H1 (cell line): ENCODE measurements around the gene TANC1. TPM values are rescaled to one million over a fixed set of nuclear protein-coding genes. Genes with fewer than 3 reads are reported as not detected.
A peak's percentile ranks its signal among the peaks of the same experiment; 100 is the strongest.

ENCODE experiments used
- CTCF ChIA-PET: fragments of 300-600 bp; sonication (Branson Sonifier 250); formaldehyde crosslinking; loops from one replicate; lab custom pipeline; 2021; ENCODE audit not compliant: partially characterized antibody; lab: Charles Lee
- POLR2A ChIA-PET: fragments of 300-600 bp; sonication (Branson Sonifier 250); formaldehyde crosslinking; loops from one replicate; lab custom pipeline; 2021; ENCODE audit warnings: inconsistent platforms; ENCODE audit not compliant: partially characterized antibody; lab: Charles Lee
- DNase-seq, 2 experiments: peaks; one replicate each; pipeline versions ENCODE4 v3.0.0 to v3.0.0-alpha.2; 2010 to 2022; ENCODE audit warnings: low spot score in 2 of 2, low read depth in 1 of 2, mixed read lengths in 1 of 2
- FAIRE-seq: peaks from 2 replicates; lab custom pipeline; 2011; peaks lifted over from hg19 to GRCh38; lab: Jason Lieb, UNC
- H2AFZ ChIP-seq: 2 replicates; pipeline ENCODE4 v1.8.1; 2012; ENCODE audit warnings: low read length, inconsistent platforms
- H2AK5ac ChIP-seq: 2 replicates; pipeline ENCODE4 v1.6.1; 2013; ENCODE audit warnings: low read depth, low read length
- H2BK120ac ChIP-seq: replicated peaks from 2 replicates; pipeline ENCODE3; 2013; ENCODE audit warnings: low read depth, low read length, inconsistent platforms
- H2BK12ac ChIP-seq: 2 replicates; pipeline ENCODE4 v1.6.1; 2013; ENCODE audit warnings: low read depth, low read length
- H2BK15ac ChIP-seq: 2 replicates; pipeline ENCODE4 v1.6.1; 2013; ENCODE audit warnings: low read length
- H2BK20ac ChIP-seq: 2 replicates; pipeline ENCODE4 v1.6.1; 2013; ENCODE audit warnings: low read length
- H2BK5ac ChIP-seq: 2 replicates; pipeline ENCODE4 v1.6.1; 2013; ENCODE audit warnings: low read depth, low read length
- H3K14ac ChIP-seq: 2 replicates; pipeline ENCODE4 v1.6.1; 2013; ENCODE audit warnings: inconsistent platforms; ENCODE audit not compliant: insufficient read length
- H3K18ac ChIP-seq: 2 replicates; pipeline ENCODE4 v1.6.1; 2013; ENCODE audit warnings: low read length; ENCODE audit errors: extremely low read depth
- H3K23ac ChIP-seq: 2 replicates; pipeline ENCODE4 v1.6.1; 2013; ENCODE audit warnings: inconsistent platforms; ENCODE audit not compliant: insufficient read length
- H3K23me2 ChIP-seq: 2 replicates; pipeline ENCODE4 v1.6.1; 2013; ENCODE audit warnings: low read depth, low read length
- H3K27ac ChIP-seq: 2 replicates; pipeline ENCODE4 v1.6.1; 2011; ENCODE audit warnings: low read depth, low read length, inconsistent platforms
- H3K27me3 ChIP-seq, 4 experiments: replicated peaks in 1 of 4; 1 replicate in 1 of 4; 2 replicates in 3 of 4; pipeline versions ENCODE4 v1.6.1 to v1.8.1; 2011 to 2013; ENCODE audit warnings: low read length in 3 of 4, mild to moderate bottlenecking in 3 of 4, inconsistent platforms in 2 of 4, mixed read lengths in 2 of 4, moderate library complexity in 1 of 4; ENCODE audit not compliant: control insufficient read depth in 3 of 4, insufficient read depth in 3 of 4; ENCODE audit errors: extremely low read depth in 1 of 4
- H3K36me3 ChIP-seq, 4 experiments: 2 replicates each; pipeline versions ENCODE4 v1.6.1 to v1.8.1; 2011 to 2013; ENCODE audit warnings: mild to moderate bottlenecking in 4 of 4, low read length in 3 of 4, moderate library complexity in 2 of 4, control low read depth in 1 of 4, inconsistent platforms in 1 of 4; ENCODE audit not compliant: insufficient read depth in 4 of 4, control insufficient read depth in 2 of 4
- H3K4ac ChIP-seq: replicated peaks from 2 replicates; pipeline ENCODE3; 2013; ENCODE audit warnings: low read length, low read depth, mixed read lengths, inconsistent platforms; ENCODE audit not compliant: insufficient read length
- H3K4me1 ChIP-seq, 4 experiments: replicated peaks in 1 of 4; 1 replicate in 1 of 4; 2 replicates in 3 of 4; pipeline versions ENCODE4 v1.6.1 to v1.8.1; 2011 to 2013; ENCODE audit warnings: low read length in 3 of 4, inconsistent platforms in 2 of 4, mixed read lengths in 1 of 4; ENCODE audit not compliant: insufficient read depth in 4 of 4, control insufficient read depth in 3 of 4
- H3K4me2 ChIP-seq, 2 experiments: 2 replicates each; pipeline versions ENCODE4 v1.6.1 to v1.8.1; 2011 to 2013; ENCODE audit warnings: low read depth in 2 of 2, low read length in 2 of 2, control low read depth in 1 of 2, inconsistent platforms in 1 of 2, mild to moderate bottlenecking in 1 of 2; ENCODE audit not compliant: insufficient read depth in 1 of 2
- H3K4me3 ChIP-seq, 4 experiments: fragments of 200-600, 300-600 bp in 1 of 4; sonication (generic), shearing (Covaris generic), sonication (Bioruptor Twin) in 1 of 4; 2 replicates each; pipeline versions ENCODE4 v1.5.1 to v1.8.1; 2011 to 2016; ENCODE audit warnings: low read length in 4 of 4, low read depth in 3 of 4, control low read depth in 2 of 4, inconsistent platforms in 2 of 4, mild to moderate bottlenecking in 2 of 4, mixed read lengths in 1 of 4, moderate library complexity in 1 of 4; ENCODE audit not compliant: insufficient read depth in 2 of 4; ENCODE audit errors: extremely low read depth in 1 of 4
- H3K56ac ChIP-seq: replicated peaks from 2 replicates; pipeline ENCODE3; 2013; ENCODE audit warnings: low read depth, mild to moderate bottlenecking, mixed read lengths, low read length, inconsistent platforms; ENCODE audit not compliant: insufficient read length
- H3K79me1 ChIP-seq: 2 replicates; pipeline ENCODE4 v1.6.1; 2013; ENCODE audit warnings: low read depth, low read length, control low read depth
- H3K79me2 ChIP-seq, 2 experiments: 2 replicates each; pipeline versions ENCODE4 v1.6.1 to v1.8.1; 2012 to 2013; ENCODE audit warnings: low read length in 2 of 2, mild to moderate bottlenecking in 2 of 2, inconsistent platforms in 1 of 2; ENCODE audit not compliant: insufficient read depth in 2 of 2, control insufficient read depth in 1 of 2
- H3K9ac ChIP-seq, 4 experiments: replicated peaks in 1 of 4; 1 replicate in 1 of 4; 2 replicates in 3 of 4; pipeline versions ENCODE4 v1.6.1 to v1.8.1; 2011 to 2013; ENCODE audit warnings: low read depth in 3 of 4, low read length in 3 of 4, control low read depth in 2 of 4, mild to moderate bottlenecking in 2 of 4, moderate library complexity in 2 of 4, inconsistent platforms in 1 of 4; ENCODE audit errors: extremely low read depth in 1 of 4
- H3K9me3 ChIP-seq, 2 experiments: 2 replicates each; pipeline versions ENCODE4 v1.6.1 to v1.8.1; 2012 to 2013; ENCODE audit warnings: mild to moderate bottlenecking in 2 of 2, moderate library complexity in 2 of 2, control low read depth in 1 of 2, inconsistent platforms in 1 of 2, low read depth in 1 of 2, low read length in 1 of 2, mixed read lengths in 1 of 2; ENCODE audit not compliant: insufficient read depth in 2 of 2
- H4K20me1 ChIP-seq, 2 experiments: replicated peaks in 1 of 2; 2 replicates each; pipeline versions ENCODE3 to v1.8.1; 2011 to 2013; ENCODE audit warnings: inconsistent platforms in 2 of 2, low read length in 2 of 2, mild to moderate bottlenecking in 1 of 2; ENCODE audit not compliant: insufficient read depth in 2 of 2, control insufficient read depth in 1 of 2
- H4K5ac ChIP-seq: 2 replicates; pipeline ENCODE4 v1.6.1; 2013; ENCODE audit warnings: low read length, low read depth, mixed read lengths, inconsistent platforms; ENCODE audit not compliant: insufficient read length
- H4K8ac ChIP-seq: 2 replicates; pipeline ENCODE4 v1.8.0; 2013; ENCODE audit warnings: mild to moderate bottlenecking, moderate library complexity, low read length, inconsistent platforms; ENCODE audit not compliant: insufficient read depth; ENCODE audit errors: extremely low read depth
- H4K91ac ChIP-seq: replicated peaks from 2 replicates; pipeline ENCODE3; 2013; ENCODE audit warnings: low read length, mixed read lengths, inconsistent platforms; ENCODE audit not compliant: insufficient read length
- EP300 ChIP-seq, 2 experiments: IDR thresholded peaks; 1 replicate in 1 of 2; 2 replicates in 1 of 2; pipeline ENCODE4 v1.6.1; 2011 to 2012; ENCODE audit warnings: low read depth in 2 of 2, low read length in 2 of 2, mild to moderate bottlenecking in 2 of 2, borderline replicate concordance in 1 of 2, inconsistent platforms in 1 of 2, moderate library complexity in 1 of 2
- FOSL1 ChIP-seq: IDR thresholded peaks from 2 replicates; pipeline ENCODE4 v1.6.1; 2011; ENCODE audit warnings: mild to moderate bottlenecking, low read depth, low read length, moderate library complexity; ENCODE audit not compliant: insufficient read depth
- WGBS, 2 experiments: shearing (Covaris generic) in 1 of 2; methylation state at CpG; one replicate each; pipeline versions ENCODE4 v1.1.6 to v1.1.7; 2013 to 2015; ENCODE audit warnings: low lambda C conversion rate in 2 of 2, mixed read lengths in 2 of 2, inconsistent platforms in 1 of 2, low coverage in 1 of 2, missing lambda C conversion rate in 1 of 2; ENCODE audit not compliant: insufficient replicate concordance in 2 of 2, insufficient coverage in 1 of 2, insufficient read length in 1 of 2; ENCODE audit errors: extremely low coverage in 1 of 2, missing lambda C conversion rate in 1 of 2; 5-methylcytosine and 5-hydroxymethylcytosine counted together
- polyA plus RNA-seq, 7 experiments: library from polyadenylated mRNA; depleted of rRNA in 3 of 7; stranded (reverse) in 5 of 7; unstranded in 2 of 7; fragments of >200 nt in 5 of 7; fragments of 200-250 nt in 2 of 7; gene quantifications; 1 replicate in 5 of 7; 2 replicates in 1 of 7; 4 replicates in 1 of 7; pipeline versions ENCODE4 v1.2.1 to v1.2.3, GENCODE V29; 2011 to 2013; ENCODE audit warnings: missing spikeins in 2 of 7, mixed read lengths in 2 of 7
- total RNA-seq: library from RNA; stranded (reverse); fragmentation: NEBNext Ultra II Directional; extraction: Animal tissue kit (Norgen Biotek cat#: 25700); gene quantifications from 2 replicates; pipeline ENCODE4 v1.2.1, GENCODE V29; 2021

Gene TANC1
- total and polyA plus RNA-seq, 2 of the 8 experiments (the other 6 are each of a cell fraction or from before 2014, with no cell fraction given), result 4.1 to 7.6 TPM

- Histone ChIP-seq H2AFZ (no peak overlapping the region), H3K4ac (no peak overlapping the region), H4K5ac (no peak overlapping the region), H3K27ac (no peak overlapping the region), H4K91ac (no peak overlapping the region), H3K9ac (no peak overlapping the region), H4K8ac (no peak overlapping the region), H3K4me1 (no peaks in the 10 kb centered on the region), H3K56ac (no peak overlapping the region), H2BK120ac (no peak overlapping the region), H2BK15ac (no peak overlapping the region), H3K23ac (no peak overlapping the region), H3K36me3 (no peaks in the 10 kb centered on the region), H2BK5ac (no peak overlapping the region), H3K14ac (no peak overlapping the region), H2BK20ac (no peak overlapping the region), H3K79me2 (no peaks in the 10 kb centered on the region), H4K20me1 (no peaks in the 10 kb centered on the region), H3K79me1 (no peaks in the 10 kb centered on the region), H3K18ac (no peak overlapping the region), H2AK5ac (no peak overlapping the region), H3K4me2 (no peak overlapping the region), H3K4me3 (no peak overlapping the region), H3K27me3 (no peaks in the 10 kb centered on the region), H3K23me2 (no peaks in the 10 kb centered on the region), H3K9me3 (no peaks in the 10 kb centered on the region), H2BK12ac (no peak overlapping the region)
- 93% methylated on average over 6 of the region's 6 CpGs; no CpG with 5 or more reads in 1 of the 2 experiments for WGBS, 2 experiments
- peak in 1 of 2 experiments; percentile 26 for DNase-seq
- no peak for FAIRE-seq
- CTCF ChIA-PET, result interaction anchor here (0.9 to 6.2 kb wide), 8 partner anchors 9 to 214 kb away, joined by 3 to 79 read pairs (median 4); no protein-coding TSS in a partner anchor
- POLR2A ChIA-PET, result interaction anchor here (1.3 kb wide), 1 partner anchor 148 kb away, joined by 3 read pairs; the partner anchor contains the start of gene TANC1
- TF ChIP-seq FOSL1 (no peak), EP300 (IDR thresholded peaks at IDR 0.05; ENCODE audit: borderline replicate concordance in 1 of 2, low read depth in 2 of 2, low read length in 2 of 2) (no peak)
These were observed 148.5 kb downstream of the TANC1 start for GRCh38 chr2:159116922-159117321.
